A549 (cell line): ENCODE results near the gene CLCNKA. TPM values are rescaled to one million over a fixed set of nuclear protein-coding genes. Genes with fewer than 3 reads are reported as not detected.

Experiments used
- ATAC-seq, 2 experiments: fragments of 200-7000 bp in 1 of 2; fragments of >200 bp in 1 of 2; cut with Nextera tagmentation in 1 of 2; cut with Tn5 transposase in 1 of 2; 3 replicates each; pipeline versions ENCODE4 v1.8.0 to v1.9.1; 2018 to 2020; ENCODE audit warnings: mild to moderate bottlenecking in 1 of 2, moderate library complexity in 1 of 2
- CTCF ChIA-PET: fragments of 300-600 bp; sonication (Branson Sonifier 250); formaldehyde crosslinking; extraction: SDS; loops from one replicate; lab custom pipeline; 2021; ENCODE audit warnings: antibody characterized with exemption, inconsistent platforms; lab: Yijun Ruan, JAX
- POLR2A ChIA-PET: fragments of 350-600 bp; formaldehyde crosslinking; extraction: SDS; loops from one replicate; lab custom pipeline; 2021; ENCODE audit warnings: antibody characterized with exemption, inconsistent platforms; lab: Yijun Ruan, JAX
- DNase-seq, 2 experiments: peaks; one replicate each; pipeline versions ENCODE4 v3.0.0 to v3.0.0-alpha.2; 2011 to 2016; ENCODE audit warnings: low read depth in 1 of 2, low spot score in 1 of 2
- FAIRE-seq: peaks from 2 replicates; lab custom pipeline; 2011; peaks lifted over from hg19 to GRCh38; lab: Jason Lieb, UNC
- H3K27ac ChIP-seq, 2 experiments: fragments of >200 bp; sonication (Bioruptor Twin); formaldehyde crosslinking; 3 replicates each; pipeline ENCODE4 v1.5.1; 2016 to 2017
- H3K4me1 ChIP-seq: fragments of >200 bp; sonication (Bioruptor Twin); formaldehyde crosslinking; 3 replicates; pipeline ENCODE4 v1.6.1; 2016
- H3K4me2 ChIP-seq: fragments of >200 bp; sonication (Bioruptor Twin); formaldehyde crosslinking; 3 replicates; pipeline ENCODE4 v1.6.1; 2016
- H3K4me3 ChIP-seq: fragments of >200 bp; sonication (Bioruptor Twin); formaldehyde crosslinking; 3 replicates; pipeline ENCODE4 v1.5.1; 2016
- H3K9me3 ChIP-seq: fragments of >200 bp; sonication (Bioruptor Twin); formaldehyde crosslinking; 3 replicates; pipeline ENCODE4 v1.6.1; 2016
- CBX8 ChIP-seq: fragments of 200-600 bp; sonication (generic); IDR thresholded peaks from 2 replicates; pipeline ENCODE4 v1.6.1; 2016
- EHMT2 ChIP-seq: fragments of 200-600 bp; sonication (generic); IDR thresholded peaks from 2 replicates; pipeline ENCODE4 v1.6.1; 2016; ENCODE audit warnings: antibody characterized with exemption, low read depth, mild to moderate bottlenecking, moderate library complexity
- EP300 ChIP-seq, 2 experiments: fragments of >200 bp; sonication (Bioruptor Twin); formaldehyde crosslinking; IDR thresholded peaks; 2 replicates in 1 of 2; 3 replicates in 1 of 2; pipeline ENCODE4 v1.6.1; 2016 to 2017
- ESRRA ChIP-seq: fragments of 150-350 bp; IDR thresholded peaks from 2 replicates; pipeline ENCODE4 v1.6.1; 2014; ENCODE audit warnings: mild to moderate bottlenecking, low read length, borderline replicate concordance
- FOSL2 ChIP-seq, 2 experiments: fragments of 450-650 bp in 1 of 2; fragments of >200 bp in 1 of 2; sonication (Bioruptor Twin) in 1 of 2; formaldehyde crosslinking; IDR thresholded peaks; 2 replicates each; pipeline versions ENCODE4 v1.5.0 to v1.6.1; 2016 to 2020; ENCODE audit warnings: mild to moderate bottlenecking in 1 of 2, moderate library complexity in 1 of 2
- GATA3 ChIP-seq: IDR thresholded peaks from 2 replicates; pipeline ENCODE4 v1.6.1; 2012; ENCODE audit warnings: borderline replicate concordance
- HEYL ChIP-seq: fragments of 250-450 bp; sonication (Bioruptor Pico); IDR thresholded peaks from 2 replicates; pipeline ENCODE4 v1.8.0; 2021; ENCODE audit warnings: mild to moderate bottlenecking, moderate library complexity
- HOXA7 ChIP-seq: fragments of 250-450 bp; sonication (Bioruptor Pico); IDR thresholded peaks from 2 replicates; pipeline ENCODE4 v1.5.0; 2020; ENCODE audit warnings: mild to moderate bottlenecking, moderate library complexity
- JUNB ChIP-seq: fragments of >200 bp; sonication (Bioruptor Twin); formaldehyde crosslinking; IDR thresholded peaks from 2 replicates; pipeline ENCODE4 v1.6.1; 2016
- MAZ ChIP-seq: fragments of 150-350 bp; IDR thresholded peaks from 2 replicates; pipeline ENCODE4 v1.6.1; 2014; ENCODE audit warnings: antibody characterized with exemption, low read depth, low read length, borderline replicate concordance
- MYC ChIP-seq: IDR thresholded peaks from 2 replicates; pipeline ENCODE4 v1.6.1; 2012; ENCODE audit warnings: mild to moderate bottlenecking, inconsistent platforms, low read length, improper control_type of control experiment, borderline replicate concordance
- PHF8 ChIP-seq: fragments of 200-600 bp; sonication (generic); IDR thresholded peaks from 2 replicates; pipeline ENCODE4 v1.6.1; 2016; ENCODE audit warnings: low read depth, mild to moderate bottlenecking, antibody characterized with exemption, moderate library complexity, borderline replicate concordance
- POLR2A ChIP-seq: IDR thresholded peaks from 2 replicates; pipeline ENCODE4 v1.6.1; 2012; ENCODE audit warnings: mild to moderate bottlenecking, low read length
- ZC3H11A ChIP-seq: fragments of 450-650 bp; IDR thresholded peaks from 2 replicates; pipeline ENCODE4 v1.6.1; 2014; ENCODE audit warnings: antibody characterized with exemption, mild to moderate bottlenecking
- ZFP36 ChIP-seq: fragments of 450-650 bp; IDR thresholded peaks from 2 replicates; pipeline ENCODE4 v1.6.1; 2014; ENCODE audit warnings: borderline replicate concordance; ENCODE audit not compliant: partially characterized antibody
- ZNF302 ChIP-seq: fragments of 250-450 bp; sonication (Bioruptor Pico); IDR thresholded peaks from 2 replicates; pipeline ENCODE4 v1.9.0; 2021; ENCODE audit warnings: inconsistent platforms, mild to moderate bottlenecking, moderate library complexity
- ZSCAN20 ChIP-seq: fragments of 250-450 bp; sonication (Bioruptor Pico); IDR thresholded peaks from 2 replicates; pipeline ENCODE4 v1.8.0; 2022; ENCODE audit warnings: mild to moderate bottlenecking, moderate library complexity
- WGBS: methylation state at CpG from one replicate; pipeline ENCODE4 v1.1.6; 2017; ENCODE audit errors: missing lambda C conversion rate; 5-methylcytosine and 5-hydroxymethylcytosine counted together
- polyA plus RNA-seq, 4 experiments: library from polyadenylated mRNA; depleted of rRNA in 3 of 4; stranded (reverse); fragments of >200 nt; fragmentation: RNase III in 1 of 4; extraction: RNeasy Plus Mini Kit Qiagen cat#74134 plus additional on column Dnase treatment in 1 of 4; gene quantifications; 2 replicates in 3 of 4; 3 replicates in 1 of 4; pipeline ENCODE4 v1.2.3, GENCODE V29; 2011 to 2017
- TF ChIP-seq, protein P1 (sequence below): fragments of 150-350 bp; IDR thresholded peaks from 2 replicates; pipeline ENCODE4 v1.6.1; 2014; ENCODE audit warnings: low read depth, mild to moderate bottlenecking, low read length
- TF ChIP-seq, protein P2 (sequence below): fragments of >200 bp; sonication (Bioruptor Twin); formaldehyde crosslinking; IDR thresholded peaks from 3 replicates; pipeline ENCODE4 v1.5.1; 2016

Gene CLCNKA
- polyA plus RNA-seq, 2 of the 4 experiments (the other 2 are of a cell fraction): 0.06 TPM; not detected in 1

DNA sequence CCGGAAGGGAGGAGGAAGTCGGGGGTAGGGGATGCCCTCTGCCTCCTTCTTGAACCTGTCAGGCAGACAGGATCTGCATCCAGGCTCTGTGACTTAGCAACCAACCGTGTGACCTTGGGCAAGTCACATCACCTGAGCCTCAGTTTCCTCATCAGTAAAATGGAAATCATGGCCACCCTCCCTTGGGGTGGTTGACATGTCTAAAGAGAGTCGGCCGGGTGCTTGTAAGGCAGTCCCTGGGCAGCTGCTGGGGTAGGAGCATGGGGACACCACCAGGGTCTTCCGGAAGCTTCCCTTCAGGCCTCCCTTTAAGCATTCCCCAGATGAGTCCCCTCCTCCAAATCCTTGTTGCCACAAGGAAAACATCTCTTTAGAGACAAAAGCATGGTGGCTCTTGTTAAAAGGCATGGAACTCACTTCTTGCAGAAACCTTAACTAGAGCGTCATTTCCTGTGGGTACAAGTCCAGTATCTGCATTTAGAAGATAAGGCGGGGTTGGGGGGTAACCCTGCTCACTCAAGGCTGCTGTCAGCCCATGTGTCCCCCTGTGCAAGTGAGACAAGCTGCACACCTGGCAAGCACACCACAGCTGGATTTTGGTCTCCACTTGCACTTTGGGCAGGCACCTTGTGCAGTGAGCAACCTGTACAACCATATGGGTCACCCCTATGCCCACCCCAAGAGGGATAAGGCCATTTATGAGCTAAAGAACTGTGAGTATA is 32.1 kb downstream of the CLCNKA start:
- no peak overlapping the region for H3K27ac ChIP-seq
- ChIA-PET POLR2A (no interaction called here), CTCF (interaction anchor here (1.0 to 2.9 kb wide), 4 partner anchors 9 to 262 kb away, joined by 3 to 20 read pairs (median 15); partner anchors contain the start of gene CLCNKB)
- H3K4me1 ChIP-seq: peaks cover 6% of the 10 kb centered on the region; the same call in 2 of the 3 replicates
- H3K9me3 ChIP-seq: no peaks in the 10 kb centered on the region
- ATAC-seq (no peak), DNase-seq (no peak), FAIRE-seq (no peak)
- H3K4me3 ChIP-seq: no peak overlapping the region
- H3K4me2 ChIP-seq: no peak overlapping the region
- whole genome bisulfite sequencing: 77% methylated on average over 3 of the region's 8 CpGs
- TF ChIP-seq FOSL2 (IDR thresholded peaks at IDR 0.05): no peak
- TF ChIP-seq FOSL2 (CRISPR knock-in tag; IDR thresholded peaks at IDR 0.05): no peak
- TF ChIP-seq, protein P1, sequence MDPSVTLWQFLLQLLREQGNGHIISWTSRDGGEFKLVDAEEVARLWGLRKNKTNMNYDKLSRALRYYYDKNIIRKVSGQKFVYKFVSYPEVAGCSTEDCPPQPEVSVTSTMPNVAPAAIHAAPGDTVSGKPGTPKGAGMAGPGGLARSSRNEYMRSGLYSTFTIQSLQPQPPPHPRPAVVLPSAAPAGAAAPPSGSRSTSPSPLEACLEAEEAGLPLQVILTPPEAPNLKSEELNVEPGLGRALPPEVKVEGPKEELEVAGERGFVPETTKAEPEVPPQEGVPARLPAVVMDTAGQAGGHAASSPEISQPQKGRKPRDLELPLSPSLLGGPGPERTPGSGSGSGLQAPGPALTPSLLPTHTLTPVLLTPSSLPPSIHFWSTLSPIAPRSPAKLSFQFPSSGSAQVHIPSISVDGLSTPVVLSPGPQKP: no peak
- TF ChIP-seq EP300 (IDR thresholded peaks at IDR 0.05): no peak
- TF ChIP-seq, protein P2, sequence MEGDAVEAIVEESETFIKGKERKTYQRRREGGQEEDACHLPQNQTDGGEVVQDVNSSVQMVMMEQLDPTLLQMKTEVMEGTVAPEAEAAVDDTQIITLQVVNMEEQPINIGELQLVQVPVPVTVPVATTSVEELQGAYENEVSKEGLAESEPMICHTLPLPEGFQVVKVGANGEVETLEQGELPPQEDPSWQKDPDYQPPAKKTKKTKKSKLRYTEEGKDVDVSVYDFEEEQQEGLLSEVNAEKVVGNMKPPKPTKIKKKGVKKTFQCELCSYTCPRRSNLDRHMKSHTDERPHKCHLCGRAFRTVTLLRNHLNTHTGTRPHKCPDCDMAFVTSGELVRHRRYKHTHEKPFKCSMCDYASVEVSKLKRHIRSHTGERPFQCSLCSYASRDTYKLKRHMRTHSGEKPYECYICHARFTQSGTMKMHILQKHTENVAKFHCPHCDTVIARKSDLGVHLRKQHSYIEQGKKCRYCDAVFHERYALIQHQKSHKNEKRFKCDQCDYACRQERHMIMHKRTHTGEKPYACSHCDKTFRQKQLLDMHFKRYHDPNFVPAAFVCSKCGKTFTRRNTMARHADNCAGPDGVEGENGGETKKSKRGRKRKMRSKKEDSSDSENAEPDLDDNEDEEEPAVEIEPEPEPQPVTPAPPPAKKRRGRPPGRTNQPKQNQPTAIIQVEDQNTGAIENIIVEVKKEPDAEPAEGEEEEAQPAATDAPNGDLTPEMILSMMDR: no peak
- no peak for TF ChIP-seq HOXA7 (CRISPR knock-in tag)
- no peak for TF ChIP-seq ZNF302 (CRISPR knock-in tag)
- no peak for TF ChIP-seq MAZ
- TF ChIP-seq CBX8: no peak
- no peak for TF ChIP-seq PHF8
- TF ChIP-seq HEYL (CRISPR knock-in tag): no peak
- TF ChIP-seq POLR2A: no peak
- no peak for TF ChIP-seq GATA3
- no peak for TF ChIP-seq ZC3H11A
- TF ChIP-seq ESRRA: no peak
- TF ChIP-seq JUNB: no peak
- no peak for TF ChIP-seq EHMT2

DNA sequence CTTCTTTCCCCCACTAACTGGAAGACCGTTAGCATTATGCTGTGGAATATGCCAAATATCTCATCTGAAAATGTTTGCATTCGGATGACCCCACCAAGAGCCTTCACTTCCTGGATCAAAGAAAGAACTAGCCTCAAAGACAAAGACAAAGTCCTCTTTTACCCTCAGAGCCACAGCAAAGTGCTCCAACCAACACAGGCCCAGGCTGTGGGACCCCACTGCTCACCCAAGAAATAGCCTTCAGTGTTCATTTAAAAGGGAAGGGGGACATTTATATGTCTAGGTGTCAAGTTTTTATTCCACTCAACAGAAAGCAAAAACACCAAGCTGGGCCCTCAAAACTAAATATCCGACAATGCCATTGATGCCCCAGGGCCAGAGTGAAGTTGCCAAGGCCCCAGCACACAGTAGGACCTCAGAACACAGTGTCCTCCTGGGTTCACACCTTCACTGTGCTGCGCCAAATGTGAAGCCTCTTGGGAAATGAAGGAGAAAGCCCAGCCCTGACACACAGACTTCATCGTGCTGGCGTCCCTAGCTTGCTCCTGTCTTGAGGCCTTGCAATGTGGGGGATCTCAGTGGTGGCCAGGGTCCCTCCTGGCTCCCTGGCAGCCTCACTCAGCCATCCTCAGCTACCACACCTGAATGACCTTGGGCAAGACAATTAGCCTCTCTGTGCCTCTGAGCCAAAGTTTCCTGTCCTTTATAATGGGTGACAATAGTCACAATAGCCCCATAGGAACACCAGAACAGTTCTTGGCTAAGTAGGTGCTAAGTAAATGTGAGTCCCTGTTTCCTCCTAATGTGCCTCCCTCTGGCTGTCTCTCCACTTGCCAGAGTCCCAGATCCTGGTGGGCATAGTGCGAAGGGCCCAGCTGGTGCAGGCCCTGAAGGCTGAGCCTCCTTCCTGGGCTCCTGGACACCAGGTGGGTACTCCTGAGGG is 33.0 kb downstream of the CLCNKA start:
- POLR2A ChIA-PET: no interaction called here
- no peak overlapping the region for H3K4me2 ChIP-seq
- TF ChIP-seq EHMT2 (no peak), ZSCAN20 (CRISPR knock-in tag) (no peak), MYC (no peak), ZFP36 (no peak), ESRRA (no peak), PHF8 (no peak), JUNB (no peak)
- TF ChIP-seq, protein P2: no peak
- no peak overlapping the region for H3K27ac ChIP-seq
- H3K4me3 ChIP-seq: no peak overlapping the region
- no peaks in the 10 kb centered on the region for H3K9me3 ChIP-seq
- DNase-seq (no peak), FAIRE-seq (no peak), ATAC-seq (no peak)
- CTCF ChIA-PET: interaction anchor here (0.5 to 2.9 kb wide), 15 partner anchors 8 to 243 kb away, joined by 3 to 20 read pairs (median 4); partner anchors contain the start of genes CLCNKB and FAM131C
- WGBS: 84% methylated on average over 7 of the region's 7 CpGs
- H3K4me1 ChIP-seq: peaks cover 6% of the 10 kb centered on the region; the same call in 2 of the 3 replicates
